GM19238 (cell line): ENCODE data around the gene STING1.
"Not testable (repeated sequence)": the region's sequence is repeated elsewhere in the genome, so short reads cannot be mapped to it uniquely, and the experiment has no call there.

ENCODE experiments used
- DNase-seq: peaks from one replicate; pipeline ENCODE4 v3.0.0; 2011; ENCODE audit warnings: low spot score; ENCODE audit not compliant: insufficient read length

Gene STING1

DNA sequence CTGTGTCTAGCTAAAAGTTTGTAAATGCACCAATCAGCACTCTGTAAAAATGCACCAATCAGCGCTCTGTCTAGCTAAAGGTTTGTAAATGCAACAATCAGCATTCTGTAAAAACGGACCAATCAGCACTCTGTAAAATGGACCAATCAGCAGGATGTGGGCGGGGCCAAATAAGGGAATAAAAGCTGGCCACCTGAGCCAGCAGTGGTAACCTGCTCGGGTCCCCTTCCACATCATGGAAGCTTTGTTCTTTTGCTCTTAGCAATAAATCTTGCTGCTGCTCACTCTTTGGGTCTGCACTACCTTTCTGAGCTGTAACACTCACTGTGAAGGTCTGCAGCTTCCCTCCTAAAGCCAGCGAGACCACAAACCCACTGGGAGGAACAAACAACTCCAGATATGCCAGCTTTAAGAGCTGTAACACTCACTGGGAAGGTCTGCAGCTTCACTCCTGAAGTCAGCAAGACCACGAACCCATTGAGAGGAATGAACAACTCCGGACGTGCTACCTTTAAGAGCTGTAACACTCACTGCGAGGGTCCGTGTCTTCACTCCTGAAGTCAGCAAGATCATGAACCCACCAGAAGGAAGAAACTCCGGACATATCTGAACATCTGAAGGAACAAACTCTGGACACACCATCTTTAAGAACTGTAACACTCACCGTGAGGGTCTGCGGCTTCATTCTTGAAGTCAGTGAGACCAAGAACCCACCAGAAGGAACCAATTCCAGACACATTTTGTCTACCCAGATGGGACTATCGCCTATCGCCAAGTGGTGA, 20.7 kb upstream of the STING1 start:
- DNase-seq = not testable (repeated sequence)

DNA sequence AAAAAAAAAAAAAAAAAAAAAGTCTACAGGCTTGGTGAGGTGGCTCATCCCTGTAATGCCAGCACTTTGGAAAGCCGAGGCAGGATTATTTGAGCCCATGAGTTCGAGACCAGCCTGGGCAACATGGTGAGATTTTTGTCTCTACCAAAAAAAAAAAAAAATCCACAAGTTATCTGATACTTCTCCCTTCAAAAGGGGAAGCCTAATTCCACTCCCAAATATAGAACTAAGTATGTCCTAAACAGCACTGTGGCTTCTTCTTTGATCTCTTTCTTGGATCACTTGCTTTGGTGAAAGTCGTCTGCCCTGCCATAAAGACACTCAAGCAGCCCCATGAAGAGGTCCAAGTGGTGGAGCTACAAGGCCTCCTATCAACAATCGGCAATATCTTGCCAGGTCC, 18.8 kb upstream of the STING1 start:
- DNase-seq = no peak

DNA sequence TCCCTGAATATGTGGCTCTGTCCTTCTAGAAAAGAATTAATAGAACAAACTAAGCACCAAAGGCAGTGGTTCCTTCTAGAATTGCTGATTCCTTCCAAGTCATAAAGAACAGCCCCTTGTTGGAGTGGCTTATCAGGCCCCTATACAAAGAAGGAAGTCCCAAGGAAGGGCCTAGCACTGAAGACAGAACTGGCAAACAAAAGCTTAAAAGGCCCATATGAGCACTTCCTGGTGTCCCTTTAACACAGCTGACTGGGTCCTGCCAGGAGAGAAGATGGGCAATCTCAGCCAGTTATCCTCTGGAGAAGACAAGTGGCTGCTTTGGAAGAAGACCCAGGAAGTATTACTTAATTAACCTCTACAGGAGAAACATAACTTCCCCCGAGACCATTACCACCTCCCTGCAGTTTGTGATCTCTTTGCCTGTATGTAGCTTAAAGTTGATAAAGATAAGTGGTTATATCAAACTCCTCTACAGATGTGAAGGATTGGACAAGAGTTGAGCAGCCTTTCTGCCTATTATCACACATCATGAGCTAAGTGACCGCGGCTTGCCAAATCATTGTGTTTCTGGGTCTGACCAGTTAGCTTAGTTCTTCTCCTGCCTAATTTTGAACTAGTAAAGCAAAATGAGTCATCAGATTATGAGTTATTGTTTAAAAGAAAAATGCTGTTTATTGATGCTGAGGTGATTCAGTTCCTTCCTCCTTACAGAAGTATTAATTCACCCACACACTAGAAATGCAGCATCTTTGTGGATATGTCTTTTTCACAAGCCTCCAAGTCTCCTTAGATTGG, 13.3 kb upstream of the STING1 start:
- no peak for DNase-seq

DNA sequence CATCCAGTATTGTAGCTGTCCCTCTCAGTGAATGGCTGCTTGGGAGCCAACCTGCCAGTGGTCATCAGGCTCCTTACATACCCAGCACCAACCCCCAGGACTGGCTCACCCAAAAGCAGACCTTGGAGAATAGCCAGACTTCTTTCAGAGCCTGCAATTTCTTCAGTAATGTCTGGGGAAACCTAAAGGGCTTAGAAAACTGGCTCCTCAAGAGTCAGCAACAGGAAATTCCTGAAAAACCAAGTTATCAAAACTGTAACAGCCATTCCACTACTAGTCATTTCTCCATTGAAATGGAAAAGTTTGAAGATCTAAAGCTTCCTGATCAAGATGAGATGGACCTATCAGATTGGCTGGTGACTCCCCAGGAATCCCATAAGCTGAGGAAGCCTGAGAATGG, 12.3 kb upstream of the STING1 start:
- DNase-seq = no peak

DNA sequence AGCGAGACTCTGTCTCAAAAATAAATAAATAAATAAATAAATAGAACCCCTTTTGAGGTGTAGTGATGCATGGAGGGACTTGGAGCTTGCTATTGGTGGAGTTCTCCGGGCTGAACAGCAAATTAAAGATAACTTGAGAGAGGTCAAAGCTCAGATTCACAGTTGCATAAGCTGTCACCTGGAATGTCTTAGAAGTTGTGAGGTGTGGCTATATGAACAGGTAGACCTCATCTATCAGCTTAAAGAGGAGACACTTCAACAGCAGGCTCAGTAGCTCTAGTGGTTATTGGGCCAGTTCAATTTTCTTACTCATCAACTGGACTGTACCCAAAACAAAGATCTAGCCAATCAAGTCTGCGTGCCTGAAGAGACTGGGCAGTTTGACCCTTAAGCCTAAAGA, 11.7 kb upstream of the STING1 start:
- DNase-seq = no peak

DNA sequence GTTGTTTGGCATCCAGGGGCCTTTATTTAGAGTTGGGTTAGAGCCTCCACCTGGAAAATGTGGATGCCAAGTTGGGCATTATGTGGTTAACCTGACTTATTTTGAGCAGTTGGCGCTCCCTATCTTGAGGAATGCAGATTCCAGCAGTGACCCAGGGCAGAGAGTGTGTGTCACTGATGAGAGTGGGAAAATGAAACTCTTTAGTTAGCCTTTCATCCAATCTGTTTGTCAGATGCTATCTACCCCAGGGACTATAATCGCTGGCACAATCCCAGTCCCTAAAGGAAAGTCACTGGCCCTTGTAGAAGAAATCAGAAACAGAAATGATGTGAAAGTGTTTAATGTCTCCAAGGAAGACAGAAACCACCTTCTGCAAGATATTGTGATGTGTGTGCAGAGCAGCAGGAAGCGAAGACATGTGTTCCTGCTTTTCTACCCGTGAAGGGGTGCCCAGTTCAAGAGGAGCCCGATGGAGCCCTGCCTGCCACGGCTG, 10.2 kb upstream of the STING1 start:
- no peak for DNase-seq

DNA sequence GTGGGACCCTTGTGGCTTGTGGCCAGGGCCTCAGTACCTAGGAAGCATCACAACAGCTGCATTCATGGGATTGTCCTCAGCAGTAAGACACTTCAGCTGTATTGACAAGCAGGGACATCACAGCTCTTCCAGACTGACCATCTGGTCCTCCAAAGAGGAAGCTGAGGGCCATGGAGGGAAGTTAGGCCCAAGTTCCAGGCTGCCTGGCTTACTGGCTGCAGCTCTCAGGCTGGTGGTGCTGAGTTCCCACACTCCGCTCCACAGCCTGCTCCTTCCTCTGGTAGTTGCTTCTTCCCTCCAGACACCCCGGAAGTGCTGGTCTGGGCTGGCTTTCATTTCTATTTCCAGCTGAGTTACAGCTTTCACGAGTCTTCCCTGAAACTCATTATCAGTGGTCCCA, 5.7 kb upstream of the STING1 start:
- no peak for DNase-seq

DNA sequence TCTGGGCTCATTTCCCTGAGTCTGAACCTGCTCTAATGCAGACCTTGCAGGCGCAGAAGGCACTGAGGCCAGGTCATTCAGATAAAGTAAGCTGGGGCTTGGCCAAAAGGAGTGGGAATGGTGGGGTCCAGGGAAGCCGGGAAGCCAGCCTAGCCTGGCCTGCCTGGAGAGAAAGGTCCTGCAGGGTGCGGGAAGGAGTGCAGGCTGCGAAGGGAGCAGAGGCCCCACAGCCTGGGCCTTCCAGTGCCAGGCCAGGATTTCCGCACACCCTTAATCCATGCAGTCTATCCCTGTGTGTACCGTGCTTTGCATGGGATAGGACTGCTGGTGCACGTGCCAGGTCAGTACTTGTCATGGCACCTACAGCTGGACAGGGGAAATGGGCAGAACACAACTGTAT, 3.6 kb upstream of the STING1 start:
- DNase-seq = no peak

DNA sequence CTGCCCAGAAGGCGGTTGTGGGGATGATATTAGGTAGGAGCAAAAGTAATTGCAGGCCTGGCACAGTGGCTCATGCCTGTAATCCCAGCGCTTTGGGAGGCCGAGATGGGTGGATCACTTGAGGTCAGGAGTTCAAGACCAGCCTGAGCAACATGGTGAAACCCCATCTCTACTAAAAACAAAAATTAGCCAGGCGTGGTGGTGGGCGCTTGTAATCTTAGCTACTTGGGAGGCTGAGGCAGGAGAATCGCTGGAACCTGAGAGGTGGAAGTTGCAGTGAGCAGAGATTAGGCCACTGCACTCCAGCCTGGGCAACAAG, 291 bp upstream of the STING1 start:
- DNase-seq = not testable (repeated sequence)

DNA sequence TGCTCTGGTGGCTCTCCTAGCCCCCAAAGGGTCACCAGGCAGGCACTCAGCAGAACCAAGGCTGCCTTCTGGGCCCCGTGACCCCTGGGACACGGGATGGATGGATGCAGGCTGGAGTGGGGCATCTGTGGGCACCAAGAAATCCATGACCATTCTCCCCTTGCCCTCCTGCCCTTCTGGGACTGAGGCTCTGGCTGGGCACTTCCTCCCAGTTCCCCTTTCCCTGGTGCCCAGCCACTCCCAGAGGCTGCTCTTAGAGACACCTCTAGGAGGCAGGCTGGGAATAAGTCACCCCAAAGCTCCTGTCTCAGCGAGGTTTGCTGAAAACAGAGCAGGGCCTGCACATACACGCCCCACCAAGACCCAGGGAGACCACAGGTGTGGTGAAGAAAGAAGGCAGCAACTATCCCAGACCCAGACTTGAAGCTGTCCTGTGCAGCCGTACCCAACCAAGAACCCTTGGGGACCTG, 943 bp downstream of the STING1 start:
- no peak for DNase-seq

DNA sequence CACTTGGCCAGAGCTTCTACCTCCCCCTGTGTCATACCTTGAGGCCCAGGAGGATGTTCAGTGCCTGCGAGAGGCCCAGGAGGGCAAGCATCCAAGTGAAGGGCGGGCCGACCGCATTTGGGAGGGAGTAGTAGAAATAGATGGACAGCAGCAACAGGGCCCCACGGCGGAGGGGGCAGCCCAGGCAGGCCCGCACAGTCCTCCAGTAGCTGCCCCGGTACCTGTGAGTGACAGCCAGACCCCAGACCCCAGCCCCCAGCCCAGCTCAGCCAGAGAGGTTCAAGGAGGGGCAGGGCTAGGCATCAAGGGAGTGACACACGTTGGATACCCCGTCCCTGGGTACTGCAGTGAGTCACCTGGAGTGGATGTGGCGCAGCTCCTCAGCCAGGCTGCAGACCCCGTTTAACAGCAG, 1.4 kb downstream of the STING1 start:
- no peak for DNase-seq

DNA sequence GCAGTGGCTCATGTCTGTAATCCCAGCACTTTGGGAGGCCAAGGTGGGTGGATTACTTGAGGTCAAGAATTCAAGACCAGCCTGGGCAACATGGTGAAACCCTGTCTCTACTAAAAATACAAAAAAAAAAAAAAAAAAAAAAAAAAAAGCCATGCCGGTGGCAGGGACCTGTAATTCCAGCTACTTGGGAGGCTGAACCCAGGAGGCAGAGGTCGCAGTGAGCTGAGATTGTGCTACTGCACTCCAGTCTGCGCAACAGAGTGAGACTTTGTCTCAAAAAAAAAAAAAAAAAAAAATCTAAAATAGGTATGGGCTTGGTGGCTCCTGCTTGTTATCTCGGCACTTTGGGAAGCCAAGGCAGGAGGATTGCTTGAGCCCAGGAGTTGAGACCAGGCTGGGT, 2.8 kb downstream of the STING1 start:
- DNase-seq = not testable (repeated sequence)

DNA sequence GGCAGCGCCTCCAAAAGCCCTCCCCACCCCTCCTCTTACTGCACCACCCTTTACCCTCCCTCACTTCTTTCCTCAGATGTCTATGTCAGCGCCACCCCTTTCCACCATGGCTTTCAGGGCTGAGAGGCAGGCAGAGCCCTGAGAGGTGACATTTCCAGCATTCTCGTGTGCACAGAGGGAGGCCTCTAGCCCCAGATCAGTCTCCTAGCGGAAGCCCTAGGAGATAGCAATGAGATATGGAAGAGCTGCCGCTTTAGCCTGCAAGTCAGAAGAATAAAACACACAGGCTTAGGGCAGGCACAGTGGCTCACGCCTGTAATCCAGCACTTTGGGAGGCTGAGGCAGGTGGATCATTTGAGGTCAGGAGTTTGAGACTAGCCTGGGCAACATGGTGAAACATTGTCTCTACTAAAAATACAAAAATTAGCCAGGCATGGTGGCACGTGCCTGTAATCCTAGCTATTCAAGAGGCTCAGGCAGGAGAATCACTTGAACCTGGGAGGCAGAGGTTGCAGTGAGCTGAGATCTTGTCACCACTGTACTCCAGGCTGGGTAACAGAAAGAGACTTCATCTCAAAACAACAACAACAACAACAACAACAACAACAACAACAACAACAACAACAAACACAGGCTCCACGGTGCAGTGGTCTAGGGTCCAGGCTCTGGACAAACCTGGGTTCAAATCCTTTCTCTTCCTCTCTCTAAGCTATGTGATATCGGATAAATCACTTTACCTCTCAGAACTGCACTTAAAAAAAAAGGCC, 3.7 kb downstream of the STING1 start:
- DNase-seq = not testable (repeated sequence)

DNA sequence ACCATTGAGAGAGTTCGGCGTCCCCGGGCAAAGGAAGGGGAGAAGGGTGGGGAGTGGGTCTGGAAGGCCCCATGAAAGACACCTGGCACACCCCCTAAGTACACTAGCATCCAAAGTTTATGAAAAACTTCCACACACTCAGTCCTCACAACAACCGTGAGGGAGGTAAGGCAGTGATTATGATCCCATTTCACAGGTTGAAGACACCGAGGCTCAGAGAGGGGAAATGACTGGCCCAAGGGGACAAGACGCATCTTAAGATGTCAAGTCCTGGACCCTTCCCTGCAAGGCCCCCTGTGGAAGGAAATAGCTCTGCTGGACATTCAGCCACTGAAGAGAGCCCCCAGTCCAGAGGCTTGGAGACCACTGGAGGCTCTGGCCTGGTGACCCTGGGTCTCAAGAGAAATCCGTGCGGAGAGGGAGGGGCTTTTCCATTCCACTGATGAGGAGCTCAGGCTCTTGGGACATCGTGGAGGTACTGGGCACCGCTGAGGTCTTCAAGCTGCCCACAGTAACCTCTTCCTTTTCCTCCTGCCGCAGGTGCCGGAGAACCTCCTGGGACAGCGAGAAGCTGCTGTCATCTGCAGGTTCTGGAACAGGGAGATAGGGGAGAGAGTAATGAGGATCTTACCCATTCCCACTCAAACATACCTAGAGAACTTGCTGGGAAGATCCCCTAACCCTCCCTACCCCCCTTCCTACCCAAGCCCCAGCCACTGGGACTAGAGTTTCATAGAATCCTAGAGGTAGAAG, 6.5 kb downstream of the STING1 start:
- no peak for DNase-seq

DNA sequence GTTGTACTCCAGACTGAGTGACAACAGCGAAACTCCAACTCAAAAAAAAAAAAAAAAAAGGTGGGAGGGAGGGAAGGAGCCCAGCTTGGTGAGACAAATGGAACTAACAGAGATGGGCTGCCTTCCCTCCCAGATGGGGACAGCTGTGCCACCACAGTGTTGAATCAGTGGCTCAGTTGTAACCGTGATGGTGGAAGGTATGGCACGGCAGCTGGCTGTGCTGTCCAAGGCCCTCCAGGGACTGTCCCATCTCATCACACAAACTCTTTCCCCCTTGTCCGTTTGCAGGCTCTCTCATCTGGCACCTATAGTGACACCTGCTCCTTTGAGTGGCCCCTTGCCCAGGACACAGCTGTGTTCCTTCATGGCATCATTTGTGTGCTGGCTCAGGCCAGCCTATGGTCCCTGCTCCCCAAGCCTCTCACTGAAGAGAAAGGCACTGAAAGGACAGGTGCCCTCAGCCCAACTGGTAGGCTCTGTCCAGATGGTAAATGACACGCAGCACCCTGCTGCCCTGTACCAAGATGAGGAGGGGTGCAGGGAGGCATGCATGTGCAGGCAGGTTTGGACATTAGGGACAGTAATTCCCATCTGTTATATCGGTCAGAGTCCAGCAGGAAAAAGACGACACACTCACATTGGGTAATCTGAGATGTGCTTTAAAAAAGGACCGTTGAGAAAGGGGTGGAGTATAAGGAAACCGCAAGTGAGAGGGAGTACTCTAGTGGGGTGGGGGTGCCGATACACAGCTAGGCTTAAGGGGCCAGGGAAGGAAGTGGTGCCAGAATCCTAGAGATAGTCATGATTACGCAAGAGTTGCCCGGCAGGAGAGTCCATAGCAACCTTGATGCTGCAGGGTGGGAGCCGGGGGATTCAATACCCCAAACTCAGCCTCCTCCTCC, 7.4 kb downstream of the STING1 start:
- no peak for DNase-seq

DNA sequence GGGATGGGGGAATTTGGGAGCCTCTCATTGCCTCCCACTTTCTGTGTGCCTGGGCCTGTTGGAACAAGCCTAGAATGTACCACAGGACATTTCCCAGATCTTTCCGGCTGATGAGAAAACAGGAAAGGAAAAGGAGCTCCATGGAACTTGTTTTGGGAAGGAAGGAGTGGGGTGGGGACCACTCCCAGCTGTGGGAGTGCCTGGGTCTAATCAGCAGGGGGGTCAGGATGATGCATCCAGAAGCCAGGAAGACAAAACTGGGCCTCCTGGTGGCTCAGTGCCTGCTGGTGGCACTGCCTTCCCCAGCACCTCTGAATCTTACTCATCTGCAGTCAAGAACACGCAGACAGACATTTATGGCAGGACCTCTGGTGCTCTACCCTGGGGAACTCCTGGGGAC, 9.0 kb downstream of the STING1 start:
- no peak for DNase-seq

DNA sequence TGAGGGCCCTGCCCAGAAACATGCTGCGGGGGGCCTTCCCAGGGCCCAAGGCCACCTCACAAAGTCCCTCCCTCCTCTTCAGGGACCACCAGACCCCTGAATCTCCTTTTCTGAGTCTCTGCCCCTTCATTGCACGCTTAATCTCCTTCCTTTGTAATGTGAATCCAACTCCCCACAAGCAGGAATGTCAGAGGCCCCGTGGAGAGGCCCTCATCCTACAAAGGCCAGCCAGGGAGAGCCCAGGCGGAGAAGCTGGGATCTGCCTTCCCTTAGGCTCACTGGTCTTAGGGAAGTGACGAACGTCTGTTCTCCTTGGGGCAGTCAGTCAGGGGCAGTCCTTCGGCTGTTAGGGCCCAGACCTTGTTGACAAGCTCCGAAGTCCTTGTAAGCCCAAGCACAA, 9.5 kb downstream of the STING1 start:
- DNase-seq = no peak

DNA sequence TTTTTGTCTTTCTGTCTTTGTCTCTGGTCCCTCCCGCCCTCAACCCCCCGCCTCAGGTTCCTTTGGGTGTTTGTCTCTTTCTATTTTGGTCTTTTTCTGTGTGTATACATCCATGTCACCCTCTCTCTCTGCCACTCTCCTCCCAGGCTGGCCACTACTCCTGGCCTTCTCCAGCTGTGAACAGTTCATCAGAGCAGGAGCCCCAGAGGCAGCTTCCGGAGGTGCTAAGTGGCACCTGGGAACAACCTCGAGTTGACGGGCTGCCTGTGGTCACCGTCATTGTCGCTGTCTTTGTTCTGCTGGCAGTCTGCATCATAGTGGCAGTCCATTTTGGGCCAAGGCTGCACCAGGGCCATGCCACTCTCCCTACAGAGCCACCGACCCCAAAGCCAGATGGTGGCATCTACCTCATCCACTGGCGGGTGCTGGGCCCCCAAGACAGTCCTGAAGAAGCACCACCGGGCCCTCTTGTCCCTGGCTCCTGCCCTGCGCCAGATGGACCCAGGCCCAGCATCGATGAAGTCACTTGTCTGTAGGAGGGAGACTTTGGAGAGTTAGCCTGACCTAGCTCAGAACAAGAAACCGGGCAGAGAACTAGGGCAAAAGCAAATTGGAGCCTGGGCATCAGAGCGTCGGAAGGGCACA, 10.1 kb downstream of the STING1 start:
- DNase-seq = no peak

DNA sequence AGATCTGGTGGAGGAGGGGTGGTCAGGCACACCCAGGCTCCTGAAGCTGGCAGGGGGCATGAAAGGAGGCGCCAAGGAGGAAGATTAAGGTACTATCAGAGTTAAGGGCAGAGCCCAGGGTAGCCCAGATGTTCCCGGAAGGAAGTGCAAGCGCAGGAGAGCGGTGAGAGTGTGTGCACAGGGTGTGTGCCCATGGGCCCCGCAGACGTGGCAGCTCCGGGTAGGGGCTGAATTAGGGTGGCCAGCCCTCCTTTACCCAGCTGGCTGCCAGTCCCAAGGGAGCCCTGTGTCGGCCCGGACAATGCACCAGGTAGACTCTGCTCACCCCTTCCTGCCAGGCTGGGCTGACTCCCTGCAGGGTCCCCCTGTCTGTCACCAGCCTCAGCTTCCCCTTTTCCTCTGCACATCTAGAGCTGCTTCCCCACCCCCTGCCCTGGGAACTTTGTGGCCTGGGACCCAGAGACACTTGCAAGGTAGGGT, 11.7 kb downstream of the STING1 start, which contains the start of gene SMIM33:
SMIM33 (plus strand) TSS at position 184 of the 480 bp plus-strand sequence; CDS start at position 302, 118 bp downstream.
- DNase-seq = no peak
